ENCODE measurements around the gene SLIT1.

GRCh38 chr10:97140049-97140846 lies 45.5 kb downstream of the SLIT1 start:
- no peak for TF ChIP-seq POLR2A (IDR thresholded peaks at IDR 0.05)
- TF ChIP-seq, protein P1, sequence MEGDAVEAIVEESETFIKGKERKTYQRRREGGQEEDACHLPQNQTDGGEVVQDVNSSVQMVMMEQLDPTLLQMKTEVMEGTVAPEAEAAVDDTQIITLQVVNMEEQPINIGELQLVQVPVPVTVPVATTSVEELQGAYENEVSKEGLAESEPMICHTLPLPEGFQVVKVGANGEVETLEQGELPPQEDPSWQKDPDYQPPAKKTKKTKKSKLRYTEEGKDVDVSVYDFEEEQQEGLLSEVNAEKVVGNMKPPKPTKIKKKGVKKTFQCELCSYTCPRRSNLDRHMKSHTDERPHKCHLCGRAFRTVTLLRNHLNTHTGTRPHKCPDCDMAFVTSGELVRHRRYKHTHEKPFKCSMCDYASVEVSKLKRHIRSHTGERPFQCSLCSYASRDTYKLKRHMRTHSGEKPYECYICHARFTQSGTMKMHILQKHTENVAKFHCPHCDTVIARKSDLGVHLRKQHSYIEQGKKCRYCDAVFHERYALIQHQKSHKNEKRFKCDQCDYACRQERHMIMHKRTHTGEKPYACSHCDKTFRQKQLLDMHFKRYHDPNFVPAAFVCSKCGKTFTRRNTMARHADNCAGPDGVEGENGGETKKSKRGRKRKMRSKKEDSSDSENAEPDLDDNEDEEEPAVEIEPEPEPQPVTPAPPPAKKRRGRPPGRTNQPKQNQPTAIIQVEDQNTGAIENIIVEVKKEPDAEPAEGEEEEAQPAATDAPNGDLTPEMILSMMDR (IDR thresholded peaks at IDR 0.05) = no peak
